GM18909 (cell line): ENCODE results near the gene GID4.
"Not testable (repeated sequence)": the region's sequence is repeated elsewhere in the genome, so short reads cannot be mapped to it uniquely, and the experiment has no call there.

ENCODE experiments used
- ATAC-seq: cut with Tn5 transposase; IDR thresholded peaks from one replicate; pipeline ENCODE4 v1.9.1; 2021; ENCODE audit warnings: mild to moderate bottlenecking; ENCODE audit not compliant: unreplicated experiment, poor library complexity

Gene GID4

DNA sequence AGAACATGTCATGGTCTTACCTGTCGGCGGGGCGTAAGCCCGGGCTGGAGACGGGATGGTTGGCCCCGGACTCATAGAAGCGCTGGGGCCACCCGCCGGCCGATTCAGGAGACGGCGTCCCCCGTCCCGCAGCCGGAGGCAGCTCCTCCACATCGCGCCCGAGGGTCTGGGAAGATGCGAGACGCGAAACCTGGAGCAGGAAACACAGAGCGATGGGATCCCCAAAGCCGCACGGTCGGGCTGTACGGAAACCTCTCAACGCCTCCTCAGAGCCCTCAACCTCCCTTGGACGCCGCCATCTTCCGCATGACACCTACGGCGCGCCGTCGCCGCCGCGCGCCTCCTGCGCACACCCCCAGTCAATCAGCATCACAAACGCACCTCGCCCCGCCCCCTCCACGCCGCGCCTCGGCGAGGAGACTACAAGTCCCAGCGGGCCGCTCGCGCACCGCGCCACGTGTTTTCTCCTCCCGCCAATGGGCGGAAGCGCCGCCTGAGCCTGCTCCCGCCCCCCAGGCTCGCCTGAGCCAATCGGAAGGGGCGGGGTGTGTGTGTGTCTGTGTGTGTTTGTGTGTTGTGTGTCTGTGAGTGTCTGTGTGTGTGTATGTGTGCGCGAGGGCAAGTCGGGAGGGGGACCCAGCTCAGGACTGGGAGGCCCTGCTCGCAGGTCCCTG, at the start of gene GID4, which contains the start of gene ATPAF2:
GID4 (plus strand) TSS at position 548 of the 674 bp plus-strand sequence; CDS start at position 605, 57 bp downstream.
ATPAF2 (minus strand) TSS at position 308 of the 674 bp plus-strand sequence; CDS start at position 153, 155 bp downstream.
- ATAC-seq = peak; percentile 87

DNA sequence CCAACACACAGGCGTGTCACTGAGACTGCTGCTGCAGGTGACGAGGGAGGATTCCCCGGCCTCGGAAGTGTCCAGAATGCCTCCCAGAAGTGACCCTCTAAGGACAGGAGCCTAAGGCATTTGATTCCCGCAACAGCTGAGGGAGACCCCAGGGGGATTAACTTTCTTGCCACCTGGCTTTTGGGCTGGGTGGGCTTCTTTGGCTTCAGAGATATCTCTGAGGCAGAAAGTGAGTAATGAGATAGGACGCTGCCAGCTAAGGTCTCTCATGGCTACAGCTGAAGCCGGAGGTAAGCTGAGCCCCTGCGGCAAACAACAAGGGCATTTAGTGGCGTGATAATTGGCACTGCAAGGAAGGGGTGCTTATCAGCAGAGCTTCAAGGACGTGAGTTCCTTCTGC, 49.6 kb upstream of the GID4 start:
- ATAC-seq = no peak

DNA sequence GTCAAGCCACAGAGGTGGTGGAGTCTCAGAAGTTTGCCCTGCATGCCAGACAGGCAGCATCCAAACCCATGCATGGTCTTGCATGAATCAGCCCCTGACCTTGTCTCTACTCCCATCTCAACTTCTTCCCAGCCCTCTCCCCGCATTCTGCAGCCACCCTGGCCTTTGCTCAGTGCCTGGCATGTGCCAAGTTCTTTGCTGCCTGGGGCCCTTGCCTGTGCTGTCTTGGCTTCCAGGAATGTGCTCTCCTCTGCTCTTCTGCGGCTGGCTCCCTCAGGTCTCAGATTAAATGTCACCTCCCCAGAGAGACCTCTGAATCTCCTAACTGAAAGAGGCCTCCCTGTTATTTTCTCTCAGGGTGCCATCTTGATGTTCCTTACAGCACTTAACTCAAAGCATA, 48.9 kb upstream of the GID4 start:
- no peak for ATAC-seq

DNA sequence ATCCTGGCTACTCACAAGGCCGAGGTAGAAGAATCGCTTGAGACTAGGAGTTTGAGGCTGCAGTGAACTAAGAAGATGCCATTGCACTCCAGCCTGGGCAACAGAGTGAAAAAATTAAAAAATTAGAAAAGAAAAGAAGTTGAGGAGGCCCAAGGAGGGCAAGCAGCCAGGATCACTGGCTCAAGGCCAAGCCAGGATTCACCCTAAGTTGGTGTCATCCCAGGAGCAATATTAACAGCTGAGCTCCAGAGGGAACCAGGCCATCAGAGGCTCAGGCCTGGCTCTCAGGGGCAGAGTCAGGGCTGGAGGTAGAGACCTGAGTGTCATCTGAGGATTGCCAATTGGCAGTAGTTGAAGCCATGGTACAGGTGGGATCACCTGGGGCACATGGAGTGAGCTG, 45.8 kb upstream of the GID4 start:
- ATAC-seq = no peak

DNA sequence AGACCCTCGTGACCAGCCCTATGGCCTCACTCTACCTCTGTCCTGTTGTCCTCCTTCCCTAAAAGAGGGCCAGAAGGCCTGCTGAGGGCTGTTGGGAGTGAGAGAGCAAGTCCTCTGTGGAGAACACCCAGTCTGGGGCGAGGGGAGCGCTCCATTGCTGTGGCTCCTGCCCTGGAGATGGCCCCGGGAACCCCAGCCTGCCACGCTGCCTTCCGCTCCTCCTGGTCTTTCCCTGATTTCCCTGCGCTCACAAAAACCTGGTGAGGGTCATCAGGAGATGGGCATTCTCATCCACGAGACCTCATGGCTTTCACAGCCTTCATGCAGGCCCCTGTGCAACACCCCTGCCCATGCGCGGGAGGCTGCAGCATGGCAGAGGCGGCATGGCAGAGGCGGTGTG, 45.4 kb upstream of the GID4 start:
- ATAC-seq = no peak

DNA sequence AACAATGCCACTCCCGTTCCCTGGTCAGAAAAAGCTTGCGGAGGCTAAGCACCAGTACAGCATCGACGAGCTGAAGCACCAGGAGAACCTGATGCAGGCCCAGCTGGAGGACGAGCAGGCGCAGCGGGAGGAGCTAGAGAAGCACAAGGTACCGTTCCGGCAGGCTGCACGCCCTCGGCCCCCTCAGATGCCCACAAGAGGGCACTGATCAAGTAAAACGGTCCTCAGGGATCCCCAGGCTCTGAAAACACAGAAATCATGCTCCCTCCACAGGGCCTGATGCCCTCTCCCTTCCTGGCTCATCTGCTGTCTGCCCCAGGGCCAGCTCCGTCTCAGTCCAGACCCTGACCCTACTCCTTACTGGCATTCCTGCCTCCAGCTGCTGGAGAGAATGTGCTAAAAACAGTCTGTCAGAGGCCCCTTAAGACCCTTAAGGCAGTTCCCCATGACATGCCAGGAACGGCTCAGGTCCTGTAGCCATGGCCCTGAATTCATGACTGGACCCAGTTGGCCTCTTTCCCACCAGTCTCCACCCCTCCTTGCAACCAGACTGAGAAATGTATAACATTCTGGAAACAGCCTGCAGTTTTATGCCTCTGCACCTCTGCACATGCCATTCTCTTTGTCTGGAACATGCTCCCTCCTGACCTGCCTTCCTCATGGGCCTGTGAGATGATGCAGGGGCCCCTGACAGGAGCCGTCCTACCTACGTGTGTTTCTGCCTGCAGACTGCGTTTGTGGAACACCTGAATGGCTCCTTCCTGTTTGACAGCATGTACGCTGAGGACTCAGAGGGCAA, 44.7 kb upstream of the GID4 start:
- ATAC-seq = no peak

DNA sequence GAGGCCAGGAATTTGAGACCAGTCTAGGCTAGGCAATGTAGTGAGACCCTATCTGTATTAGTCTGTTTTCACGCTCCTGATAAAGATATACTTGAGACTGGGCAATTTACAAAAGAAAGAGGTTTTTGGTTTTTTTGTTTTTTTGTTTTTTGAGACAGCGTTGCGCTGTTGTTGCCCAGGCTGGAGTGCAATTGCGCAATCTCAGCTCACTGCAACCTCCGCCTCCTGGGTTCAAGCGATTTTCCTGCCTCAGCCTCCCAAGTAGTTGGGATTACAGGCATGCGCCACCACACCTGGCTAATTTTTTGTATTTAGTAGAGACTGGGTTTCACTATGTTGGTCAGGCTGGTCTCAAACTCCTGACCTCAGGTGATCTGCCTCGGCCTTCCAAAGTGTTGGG, 43.3 kb upstream of the GID4 start:
- not testable (repeated sequence) for ATAC-seq

DNA sequence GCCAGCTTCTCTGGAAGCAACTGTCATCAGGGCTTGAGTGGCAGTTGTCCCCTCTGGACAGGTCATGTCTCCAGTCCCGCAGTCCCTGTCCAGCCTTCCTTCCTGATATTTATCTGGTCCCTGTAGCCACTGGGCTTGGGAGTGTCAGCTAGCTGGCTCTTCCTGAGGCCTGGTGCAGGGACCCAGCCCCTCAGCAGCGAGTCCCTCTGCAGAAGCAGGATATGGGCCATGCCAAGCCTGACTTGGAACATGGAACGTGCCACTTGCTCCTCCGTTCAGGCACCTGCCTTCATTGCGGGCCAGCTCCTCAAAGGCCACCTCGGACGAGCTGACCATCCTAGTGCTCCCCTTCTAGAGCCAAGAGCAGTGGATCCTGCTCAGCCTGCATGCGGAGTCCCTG, 40.3 kb upstream of the GID4 start:
- ATAC-seq = no peak

DNA sequence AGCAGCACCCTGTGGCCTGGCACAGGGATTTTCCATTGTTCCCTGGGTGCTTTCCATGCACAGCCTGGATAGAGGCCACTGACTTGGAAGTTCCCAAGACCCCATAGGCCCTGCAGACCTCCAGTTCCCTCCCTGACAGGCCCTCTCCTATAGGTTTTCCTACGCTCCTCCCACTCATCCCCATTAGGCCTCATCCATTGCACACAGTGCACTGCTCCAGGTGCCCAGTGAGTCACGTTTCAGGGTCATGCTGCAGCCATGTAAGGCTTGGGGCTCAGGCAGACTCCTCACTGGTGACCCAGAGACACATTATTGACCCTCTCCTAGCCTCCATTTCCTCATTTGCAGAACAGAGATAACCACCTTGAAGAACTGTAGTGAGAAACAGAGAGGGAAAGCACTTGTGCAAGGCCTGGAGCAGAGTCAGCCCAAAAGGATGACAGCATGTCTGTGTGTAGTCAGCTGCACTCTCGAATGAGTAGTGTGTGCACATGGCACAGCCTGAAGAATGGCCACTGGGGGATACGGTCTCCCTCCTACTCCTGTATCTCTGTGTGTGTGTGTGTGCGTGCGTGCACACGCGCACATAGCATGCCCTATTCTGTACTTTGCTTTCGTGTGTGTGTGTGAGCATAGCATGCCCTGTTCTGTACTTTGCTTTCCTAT, 39.7 kb upstream of the GID4 start:
- ATAC-seq = no peak

DNA sequence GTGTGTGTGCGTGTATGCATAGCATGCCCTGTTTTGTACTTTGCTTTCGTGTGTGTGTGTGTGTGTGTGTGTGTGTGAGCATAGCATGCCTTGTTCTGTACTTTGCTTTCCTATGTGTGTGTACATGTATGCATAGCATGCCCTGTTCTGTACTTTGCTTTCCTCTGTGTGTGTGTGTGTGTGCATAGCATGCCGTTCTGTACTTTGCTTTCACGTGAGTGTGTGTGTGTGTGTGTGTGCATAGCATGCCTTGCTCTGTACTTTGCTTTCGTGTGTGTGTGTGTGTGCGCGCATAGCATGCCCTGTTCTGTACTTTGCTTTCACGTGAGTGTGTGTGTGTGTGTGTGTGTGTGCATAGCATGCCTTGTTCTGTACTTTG, 39.2 kb upstream of the GID4 start:
- ATAC-seq = no peak

DNA sequence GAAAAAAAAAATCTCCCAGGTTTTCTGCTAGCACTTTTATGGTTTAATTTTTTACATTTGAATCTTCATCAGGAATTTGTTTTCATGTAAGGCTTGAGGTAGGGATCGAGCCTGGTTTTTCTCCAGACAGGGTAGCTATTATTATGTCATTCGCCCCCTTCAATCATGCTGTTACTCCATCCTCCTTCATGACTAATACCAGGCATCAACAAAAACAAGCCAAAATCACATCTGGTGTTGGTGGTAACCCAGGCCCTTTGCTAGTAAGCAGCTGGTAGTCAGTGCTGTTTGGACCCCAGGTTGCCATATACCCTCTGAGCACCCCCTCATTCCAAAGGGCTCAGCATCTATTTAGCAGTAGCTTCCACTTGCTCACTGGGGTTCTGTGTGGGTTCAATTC, 37.0 kb upstream of the GID4 start:
- ATAC-seq = no peak

DNA sequence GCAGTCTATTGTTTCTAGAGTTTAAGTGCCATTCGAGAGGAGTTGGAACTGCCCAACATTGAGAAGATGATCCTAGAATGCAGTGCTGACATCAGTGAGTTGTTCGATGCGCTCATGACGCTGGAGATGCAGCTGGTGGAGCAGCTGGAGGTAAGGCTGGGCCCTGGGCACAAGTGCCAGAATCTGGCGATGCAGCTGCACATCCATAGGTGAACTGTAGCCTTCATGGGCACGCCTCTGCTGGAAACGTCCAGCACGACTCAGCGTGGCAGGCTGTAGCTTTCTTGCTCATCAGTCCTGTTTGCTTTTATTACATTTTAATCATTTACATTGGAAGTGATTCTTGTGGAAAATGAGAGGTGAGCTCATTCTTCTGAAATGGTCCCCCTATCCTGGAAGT, 34.9 kb upstream of the GID4 start:
- no peak for ATAC-seq

DNA sequence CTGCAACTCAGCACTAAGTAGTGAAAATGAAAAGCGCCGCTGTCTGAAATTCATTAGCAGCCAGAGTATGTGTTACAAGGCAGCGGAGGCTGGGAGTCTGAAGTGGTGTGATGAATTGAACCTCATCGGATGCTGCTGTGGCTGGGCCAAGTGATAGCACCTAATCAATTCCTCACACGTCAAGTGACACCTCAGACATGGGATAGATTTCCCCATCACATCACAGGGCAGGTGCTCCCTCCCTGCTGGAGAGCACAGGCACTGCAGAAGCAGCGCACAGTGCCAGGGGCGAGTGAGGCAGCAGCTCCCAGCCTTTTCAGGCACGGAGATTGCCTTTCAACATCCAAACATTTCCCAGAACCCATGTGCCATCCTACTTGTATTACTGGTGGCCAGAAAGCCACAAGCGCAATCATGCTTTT, 34.3 kb upstream of the GID4 start:
- no peak for ATAC-seq

DNA sequence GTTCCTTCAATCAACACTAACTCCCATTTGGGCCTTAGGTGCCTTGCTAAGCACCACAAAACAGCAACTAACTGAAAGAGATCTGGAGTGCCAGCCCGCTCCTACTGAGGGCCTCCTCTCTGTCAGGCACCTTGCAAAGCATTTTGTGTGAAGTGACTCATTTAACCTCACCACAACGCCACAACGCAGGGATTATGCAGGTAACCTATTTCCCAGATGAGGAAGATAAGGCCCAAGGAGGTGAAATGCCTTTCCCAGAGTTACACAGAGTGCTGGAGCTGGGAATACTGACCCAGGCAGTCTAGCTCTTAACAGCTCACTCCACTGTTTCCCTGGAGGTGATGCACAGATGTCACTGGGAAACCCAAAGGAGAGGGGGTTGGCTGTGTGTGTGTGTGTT, 33.7 kb upstream of the GID4 start:
- ATAC-seq = no peak

DNA sequence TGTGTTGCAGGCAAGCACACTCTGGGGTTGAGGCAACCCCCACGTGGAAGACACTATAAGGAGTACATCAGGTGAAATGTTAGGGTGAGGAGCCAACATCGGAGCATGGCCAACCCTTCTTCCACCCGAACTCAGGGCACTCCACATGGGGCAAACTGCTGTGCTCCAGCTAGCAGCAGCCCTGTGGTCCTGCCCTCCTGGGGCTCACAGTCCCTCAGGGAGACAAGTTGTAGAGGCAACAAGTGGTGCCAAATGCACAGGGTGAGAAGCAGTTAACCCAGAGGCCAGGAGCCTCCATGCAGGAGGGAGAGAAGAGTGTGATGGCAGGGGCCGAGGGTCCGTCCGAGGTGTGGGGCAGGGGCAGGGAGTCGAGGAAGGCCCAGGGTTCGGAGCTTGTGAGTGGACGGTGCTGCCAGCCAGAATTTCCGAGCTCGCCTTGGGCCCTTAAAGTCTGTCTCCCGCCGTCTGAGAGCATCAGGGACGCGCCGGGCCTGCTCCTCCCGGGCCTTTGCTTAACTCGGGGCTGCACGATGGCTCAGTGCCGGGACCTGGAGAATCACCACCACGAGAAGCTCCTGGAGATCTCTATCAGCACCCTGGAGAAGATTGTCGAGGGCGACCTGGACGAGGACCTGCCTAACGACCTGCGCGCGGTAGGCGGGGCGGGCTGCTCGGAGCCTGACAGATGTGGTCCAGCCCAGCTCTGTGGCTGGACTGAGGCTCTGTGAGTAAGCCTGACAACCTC, 32.5 kb upstream of the GID4 start:
- no peak for ATAC-seq

DNA sequence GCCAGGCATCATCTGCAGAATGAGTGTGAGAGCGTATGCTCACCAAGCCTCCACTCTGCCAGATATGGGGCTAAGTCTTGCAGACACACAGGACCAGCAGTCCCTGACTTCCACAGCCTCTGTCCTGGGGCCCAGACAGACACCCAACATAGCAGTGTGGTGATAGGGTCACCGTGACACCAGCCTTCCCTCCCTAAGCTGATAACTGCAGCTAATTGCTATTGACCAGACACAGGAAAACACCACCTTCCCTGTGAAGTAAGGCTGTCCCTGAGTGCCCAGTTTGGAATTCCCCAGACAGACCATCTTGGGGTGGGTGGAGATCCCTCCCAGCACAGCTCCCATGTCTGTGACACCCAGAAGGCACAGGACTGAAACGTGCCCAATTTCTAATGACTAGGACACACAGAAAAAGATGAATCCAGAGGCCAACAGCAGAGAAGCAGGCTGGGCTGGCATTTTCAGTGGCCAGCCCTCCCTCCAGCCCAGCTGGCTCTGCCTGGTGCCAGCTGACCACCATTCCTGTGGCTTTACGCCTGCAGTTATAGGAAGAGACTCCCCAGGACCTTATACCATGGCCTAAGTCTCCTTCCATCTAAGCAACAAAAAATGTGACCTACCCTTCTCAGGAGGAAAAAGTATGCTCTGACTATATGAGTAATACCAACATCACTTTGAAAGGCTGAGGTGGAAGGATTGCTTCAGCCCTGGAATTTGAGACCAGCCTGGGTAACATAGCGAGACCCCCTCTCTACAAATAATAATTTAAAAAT, 30.5 kb upstream of the GID4 start:
- no peak for ATAC-seq

DNA sequence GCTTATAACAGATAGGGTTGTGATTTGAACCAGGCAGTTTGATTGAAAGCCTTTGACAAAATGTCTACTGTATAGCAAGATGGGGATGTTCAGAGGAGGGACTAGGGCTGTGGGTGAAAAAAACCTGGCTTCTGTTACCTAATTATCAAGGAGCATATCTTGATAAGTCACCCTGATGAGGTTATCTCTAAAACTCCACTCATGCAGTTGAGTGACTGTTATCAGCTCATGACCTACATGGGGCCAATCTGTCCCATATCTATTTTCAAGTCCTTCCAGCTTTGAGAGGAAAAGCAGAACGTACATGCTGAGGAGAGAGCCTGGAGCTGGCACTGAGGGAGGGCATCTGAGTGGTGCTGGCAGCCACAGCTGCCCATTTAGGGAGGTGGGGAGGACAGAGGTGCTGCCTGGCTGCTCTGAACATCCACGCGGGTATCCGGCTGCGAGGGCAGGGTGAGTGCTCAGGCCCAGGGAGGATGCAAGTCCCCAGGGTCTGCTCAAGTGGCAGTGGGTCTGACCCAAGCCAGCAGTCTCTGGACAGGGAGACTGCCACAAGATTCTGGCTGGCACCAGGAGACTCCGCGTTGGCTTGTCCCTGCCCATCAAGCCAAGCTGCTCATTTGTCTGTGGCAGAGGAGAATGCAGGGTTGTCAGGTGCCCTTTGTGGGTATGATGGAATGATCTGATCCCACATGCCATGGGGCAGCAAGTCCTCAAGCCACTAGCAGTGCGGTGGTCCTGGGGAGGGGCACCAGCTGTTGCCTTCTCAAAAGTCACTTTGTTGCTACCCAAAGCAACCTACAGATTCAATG, 29.4 kb upstream of the GID4 start:
- no peak for ATAC-seq

DNA sequence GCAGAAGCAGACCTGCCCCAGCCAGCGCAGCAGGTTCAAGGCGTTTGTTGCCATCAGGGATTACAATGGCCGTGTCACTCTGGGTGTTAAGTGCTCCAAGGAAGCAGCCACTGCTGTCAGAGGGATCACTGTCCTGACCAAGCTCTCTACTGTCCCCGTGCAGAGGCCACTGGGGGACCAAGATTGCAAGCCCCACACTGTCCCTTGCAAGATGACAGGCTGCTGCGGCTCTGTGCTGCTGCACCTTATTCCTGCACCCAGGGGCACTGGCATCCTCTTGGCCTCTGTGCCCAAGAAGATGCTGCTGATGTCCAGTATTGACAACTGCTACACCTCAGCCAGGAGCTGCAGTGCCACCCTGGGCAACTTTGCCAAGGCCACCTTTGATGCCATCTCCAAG, 27.9 kb upstream of the GID4 start:
- ATAC-seq = no peak

DNA sequence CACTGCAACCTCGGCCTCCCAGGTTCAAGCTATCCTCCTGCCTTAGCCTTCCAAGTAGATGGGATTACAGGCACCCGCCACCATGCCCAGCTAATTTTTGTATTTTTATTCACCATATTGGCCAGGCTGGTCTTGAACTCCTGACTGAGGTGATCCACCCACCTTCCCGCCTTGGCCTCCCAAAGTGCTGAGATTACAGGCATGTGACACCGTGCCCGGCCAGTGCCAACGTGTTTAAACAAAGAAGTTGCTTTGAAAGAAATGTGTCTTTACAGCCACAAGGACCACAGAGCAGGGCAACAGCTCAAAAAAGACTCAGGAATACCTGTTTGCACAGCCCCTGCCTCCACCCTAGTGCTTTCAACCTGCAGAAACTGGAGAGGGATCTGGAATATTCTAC, 25.2 kb upstream of the GID4 start:
- ATAC-seq = no peak
